Measurements from ENCODE around the gene PARP3.
A peak's percentile ranks its signal among the peaks of the same experiment; 100 is the strongest.

PARP3 gene

GRCh38 chr3:51948016-51948580 lies 5.9 kb downstream of the PARP3 start:
- DNase-seq (ENCODE audit: low read depth), result no peak

- DNase-seq (ENCODE audit: low read depth), result no peak
Observed at GRCh38 chr3:51949121-51949520, 7.0 kb downstream of the PARP3 start.

GRCh38 chr3:51950899-51951298 lies 8.7 kb downstream of the PARP3 start:
- DNase-seq (ENCODE audit: low read depth), result no peak

- peak; percentile 33 for DNase-seq (ENCODE audit: low read depth)
Observed at GRCh38 chr3:51953445-51953844, 11.3 kb downstream of the PARP3 start.

- no peak for DNase-seq (ENCODE audit: low read depth)
Observed at GRCh38 chr3:51954105-51954504, 11.9 kb downstream of the PARP3 start.

GRCh38 chr3:51954713-51955112 lies 12.6 kb downstream of the PARP3 start:
- DNase-seq (ENCODE audit: low read depth), result no peak

GRCh38 chr3:51955175-51955892 lies 13.2 kb downstream of the PARP3 start, which contains the start of gene GPR62:
Gene GPR62 (plus strand): TSS chr3:51955381. CDS start chr3:51955653, 272 bp downstream.
- DNase-seq (ENCODE audit: low read depth), result no peak

- DNase-seq (ENCODE audit: low read depth), result no peak
Observed at GRCh38 chr3:51955893-51956770, 14.0 kb downstream of the PARP3 start.

- no peak for DNase-seq (ENCODE audit: low read depth)
Observed at GRCh38 chr3:51957520-51958205, 15.5 kb downstream of the PARP3 start.

GRCh38 chr3:51958603-51959521 lies 16.7 kb downstream of the PARP3 start:
- DNase-seq (ENCODE audit: low read depth), result no peak

GRCh38 chr3:51959651-51960050 lies 17.5 kb downstream of the PARP3 start:
- no peak for DNase-seq (ENCODE audit: low read depth)

- no peak for DNase-seq (ENCODE audit: low read depth)
Observed at GRCh38 chr3:51960386-51960785, 18.2 kb downstream of the PARP3 start.

GRCh38 chr3:51961011-51961410 lies 18.8 kb downstream of the PARP3 start:
- no peak for DNase-seq (ENCODE audit: low read depth)

- no peak for DNase-seq (ENCODE audit: low read depth)
Observed at GRCh38 chr3:51961602-51962569, 19.7 kb downstream of the PARP3 start.

GRCh38 chr3:51962854-51963530 lies 20.8 kb downstream of the PARP3 start:
- no peak for DNase-seq (ENCODE audit: low read depth)

GRCh38 chr3:51963951-51964451 lies 21.8 kb downstream of the PARP3 start:
- no peak for DNase-seq (ENCODE audit: low read depth)

- no peak for DNase-seq (ENCODE audit: low read depth)
Observed at GRCh38 chr3:51964521-51964920, 22.4 kb downstream of the PARP3 start.

- DNase-seq (ENCODE audit: low read depth), result no peak
Observed at GRCh38 chr3:51966016-51966415, 23.9 kb downstream of the PARP3 start.

- no peak for DNase-seq (ENCODE audit: low read depth)
Observed at GRCh38 chr3:51966486-51966885, 24.3 kb downstream of the PARP3 start.

Data from GM04503 (cell line).